ENCODE measurements around the gene NAV1. TPM values are rescaled to one million over a fixed set of nuclear protein-coding genes. Genes with fewer than 3 reads are reported as not detected.

NAV1 gene
- total and polyA plus RNA-seq, 2 experiments from 2014 or later, result 22.7 to 37.4 TPM

DNA sequence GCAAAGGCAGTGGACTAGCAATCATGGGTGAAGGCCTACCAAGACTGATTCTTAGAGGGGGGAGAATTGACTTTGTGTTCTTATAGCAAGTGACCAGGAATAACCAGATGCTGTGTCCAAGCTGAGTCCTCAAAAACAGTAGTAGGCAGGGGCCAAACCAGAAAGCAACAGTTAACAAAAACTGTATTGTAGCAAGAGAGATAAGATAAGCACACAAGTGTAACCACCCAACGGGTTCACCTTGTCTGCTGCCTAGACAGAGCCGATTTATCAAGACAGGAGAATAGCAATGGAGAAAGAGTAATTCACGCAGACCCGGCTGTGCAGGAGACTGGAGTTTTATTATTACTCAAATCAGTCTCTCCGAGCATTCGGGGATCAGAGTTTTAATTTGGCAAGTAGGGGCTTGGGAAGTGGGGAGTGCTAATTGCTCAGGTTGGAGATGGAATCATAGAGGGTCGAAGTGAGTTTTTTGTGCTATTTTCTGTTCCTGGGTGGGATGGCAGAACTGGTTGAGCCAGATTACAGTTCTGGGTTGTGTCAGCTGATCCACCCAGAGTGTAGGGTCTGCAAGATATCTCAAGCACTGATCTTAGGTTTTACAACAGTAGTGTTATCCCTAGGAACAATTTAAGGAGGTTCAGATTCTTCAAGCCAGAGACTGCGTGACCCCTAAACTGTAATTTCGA lies 23.7 kb upstream of the NAV1 start:
- H3K4me1 ChIP-seq (ENCODE audit: insufficient read depth), result peaks cover 6% of the 10 kb centered on the region
- peaks cover 12% of the 10 kb centered on the region for H3K9me2 ChIP-seq (ENCODE audit: insufficient read depth)
- Mint-ChIP-seq H3K4me1 (peaks cover 22% of the 10 kb centered on the region), H3K9me3 (no peaks in the 10 kb centered on the region), H3K4me3 (no peak overlapping the region), H3K27me3 (ENCODE audit: insufficient read depth, low read depth, poor library complexity) (peaks cover 2% of the 10 kb centered on the region), H3K36me3 (ENCODE audit: low read depth) (no peaks in the 10 kb centered on the region), H3K27ac (no peak overlapping the region)
- ATAC-seq (no peak), DNase-seq (ENCODE audit: low spot score) (no peak)
- H3K27me3 ChIP-seq (ENCODE audit: insufficient read depth), result no peaks in the 10 kb centered on the region
- TF ChIP-seq JUNB (IDR thresholded peaks at IDR 0.05; ENCODE audit: unreplicated experiment) (no peak), POLR2AphosphoS5 (IDR thresholded peaks at IDR 0.05; ENCODE audit: low read depth) (no peak), ZNF331 (CRISPR knock-in tag; IDR thresholded peaks at IDR 0.05; ENCODE audit: low read depth) (no peak), CREB1 (CRISPR knock-in tag; IDR thresholded peaks at IDR 0.05; ENCODE audit: low read depth) (no peak), ZNF114 (CRISPR knock-in tag; IDR thresholded peaks at IDR 0.05) (no peak), EZH2phosphoT487 (IDR thresholded peaks at IDR 0.05; ENCODE audit: unreplicated experiment) (no peak), STAT1 (IDR thresholded peaks at IDR 0.05; ENCODE audit: unreplicated experiment) (no peak)
- TF ChIP-seq, protein P1, sequence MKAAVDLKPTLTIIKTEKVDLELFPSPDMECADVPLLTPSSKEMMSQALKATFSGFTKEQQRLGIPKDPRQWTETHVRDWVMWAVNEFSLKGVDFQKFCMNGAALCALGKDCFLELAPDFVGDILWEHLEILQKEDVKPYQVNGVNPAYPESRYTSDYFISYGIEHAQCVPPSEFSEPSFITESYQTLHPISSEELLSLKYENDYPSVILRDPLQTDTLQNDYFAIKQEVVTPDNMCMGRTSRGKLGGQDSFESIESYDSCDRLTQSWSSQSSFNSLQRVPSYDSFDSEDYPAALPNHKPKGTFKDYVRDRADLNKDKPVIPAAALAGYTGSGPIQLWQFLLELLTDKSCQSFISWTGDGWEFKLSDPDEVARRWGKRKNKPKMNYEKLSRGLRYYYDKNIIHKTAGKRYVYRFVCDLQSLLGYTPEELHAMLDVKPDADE (IDR thresholded peaks at IDR 0.05), result no peak
- H2AFZ ChIP-seq, result no peak overlapping the region
- no peak overlapping the region for H3K4me2 ChIP-seq
- no peak overlapping the region for H3K27ac ChIP-seq (ENCODE audit: low read depth)
- H3K4me3 ChIP-seq, result no peak overlapping the region
- H4K20me1 ChIP-seq (replicated peaks; ENCODE audit: insufficient read depth), result no peaks in the 10 kb centered on the region
- H3K36me3 ChIP-seq (ENCODE audit: insufficient read depth), result no peaks in the 10 kb centered on the region
- H3F3A ChIP-seq (replicated peaks; ENCODE audit: low read depth), result no peaks in the 10 kb centered on the region
- H3K79me2 ChIP-seq (replicated peaks; ENCODE audit: insufficient read depth), result no peaks in the 10 kb centered on the region

DNA sequence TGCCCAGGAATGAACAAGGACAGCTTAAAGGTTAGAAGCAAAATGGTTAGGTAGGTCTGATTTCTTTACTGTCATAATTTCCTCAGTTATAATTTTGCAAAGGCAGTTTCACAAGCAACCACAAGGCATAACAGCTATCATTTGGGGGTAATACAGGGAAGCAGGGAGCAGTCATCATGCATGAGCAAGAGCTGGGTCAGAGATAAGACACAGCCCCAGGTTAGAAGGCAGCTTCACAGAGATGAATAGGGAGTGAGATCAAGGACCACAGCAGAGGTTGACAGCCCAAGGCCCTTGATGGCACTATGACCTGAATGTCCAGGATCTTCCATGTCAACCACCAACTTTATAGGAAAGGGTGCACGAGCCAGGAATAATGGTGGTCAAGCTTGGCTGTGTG lies 23.0 kb upstream of the NAV1 start:
- Histone ChIP-seq H3F3A (replicated peaks; ENCODE audit: low read depth) (no peaks in the 10 kb centered on the region), H3K79me2 (replicated peaks; ENCODE audit: insufficient read depth) (no peaks in the 10 kb centered on the region), H3K36me3 (ENCODE audit: insufficient read depth) (no peaks in the 10 kb centered on the region), H4K20me1 (replicated peaks; ENCODE audit: insufficient read depth) (no peaks in the 10 kb centered on the region), H3K4me3 (no peak overlapping the region), H3K9me2 (ENCODE audit: insufficient read depth) (peaks cover 12% of the 10 kb centered on the region), H3K4me2 (no peak overlapping the region), H2AFZ (no peak overlapping the region), H3K27me3 (ENCODE audit: insufficient read depth) (no peaks in the 10 kb centered on the region), H3K27ac (ENCODE audit: low read depth) (no peak overlapping the region), H3K4me1 (ENCODE audit: insufficient read depth) (peaks cover 6% of the 10 kb centered on the region)
- no peak for ATAC-seq
- H3K27me3 Mint-ChIP-seq (ENCODE audit: insufficient read depth, low read depth, poor library complexity), result peaks cover 2% of the 10 kb centered on the region
- H3K9me3 Mint-ChIP-seq, result no peaks in the 10 kb centered on the region
- peaks cover 22% of the 10 kb centered on the region for H3K4me1 Mint-ChIP-seq
- no peaks in the 10 kb centered on the region for H3K36me3 Mint-ChIP-seq (ENCODE audit: low read depth)
- H3K27ac Mint-ChIP-seq, result no peak overlapping the region
- DNase-seq (ENCODE audit: low spot score), result no peak
- H3K4me3 Mint-ChIP-seq, result no peak overlapping the region
- TF ChIP-seq EZH2 (IDR thresholded peaks at IDR 0.05; ENCODE audit: low read depth, unreplicated experiment) (no peak), ZNF331 (CRISPR knock-in tag; IDR thresholded peaks at IDR 0.05; ENCODE audit: low read depth) (no peak), JUNB (IDR thresholded peaks at IDR 0.05; ENCODE audit: unreplicated experiment) (no peak), EZH2phosphoT487 (IDR thresholded peaks at IDR 0.05; ENCODE audit: unreplicated experiment) (no peak), CREB1 (CRISPR knock-in tag; IDR thresholded peaks at IDR 0.05; ENCODE audit: low read depth) (no peak), POLR2AphosphoS5 (IDR thresholded peaks at IDR 0.05; ENCODE audit: low read depth) (no peak), STAT1 (IDR thresholded peaks at IDR 0.05; ENCODE audit: unreplicated experiment) (no peak), ZNF114 (CRISPR knock-in tag; IDR thresholded peaks at IDR 0.05) (no peak)
- TF ChIP-seq, protein P2, sequence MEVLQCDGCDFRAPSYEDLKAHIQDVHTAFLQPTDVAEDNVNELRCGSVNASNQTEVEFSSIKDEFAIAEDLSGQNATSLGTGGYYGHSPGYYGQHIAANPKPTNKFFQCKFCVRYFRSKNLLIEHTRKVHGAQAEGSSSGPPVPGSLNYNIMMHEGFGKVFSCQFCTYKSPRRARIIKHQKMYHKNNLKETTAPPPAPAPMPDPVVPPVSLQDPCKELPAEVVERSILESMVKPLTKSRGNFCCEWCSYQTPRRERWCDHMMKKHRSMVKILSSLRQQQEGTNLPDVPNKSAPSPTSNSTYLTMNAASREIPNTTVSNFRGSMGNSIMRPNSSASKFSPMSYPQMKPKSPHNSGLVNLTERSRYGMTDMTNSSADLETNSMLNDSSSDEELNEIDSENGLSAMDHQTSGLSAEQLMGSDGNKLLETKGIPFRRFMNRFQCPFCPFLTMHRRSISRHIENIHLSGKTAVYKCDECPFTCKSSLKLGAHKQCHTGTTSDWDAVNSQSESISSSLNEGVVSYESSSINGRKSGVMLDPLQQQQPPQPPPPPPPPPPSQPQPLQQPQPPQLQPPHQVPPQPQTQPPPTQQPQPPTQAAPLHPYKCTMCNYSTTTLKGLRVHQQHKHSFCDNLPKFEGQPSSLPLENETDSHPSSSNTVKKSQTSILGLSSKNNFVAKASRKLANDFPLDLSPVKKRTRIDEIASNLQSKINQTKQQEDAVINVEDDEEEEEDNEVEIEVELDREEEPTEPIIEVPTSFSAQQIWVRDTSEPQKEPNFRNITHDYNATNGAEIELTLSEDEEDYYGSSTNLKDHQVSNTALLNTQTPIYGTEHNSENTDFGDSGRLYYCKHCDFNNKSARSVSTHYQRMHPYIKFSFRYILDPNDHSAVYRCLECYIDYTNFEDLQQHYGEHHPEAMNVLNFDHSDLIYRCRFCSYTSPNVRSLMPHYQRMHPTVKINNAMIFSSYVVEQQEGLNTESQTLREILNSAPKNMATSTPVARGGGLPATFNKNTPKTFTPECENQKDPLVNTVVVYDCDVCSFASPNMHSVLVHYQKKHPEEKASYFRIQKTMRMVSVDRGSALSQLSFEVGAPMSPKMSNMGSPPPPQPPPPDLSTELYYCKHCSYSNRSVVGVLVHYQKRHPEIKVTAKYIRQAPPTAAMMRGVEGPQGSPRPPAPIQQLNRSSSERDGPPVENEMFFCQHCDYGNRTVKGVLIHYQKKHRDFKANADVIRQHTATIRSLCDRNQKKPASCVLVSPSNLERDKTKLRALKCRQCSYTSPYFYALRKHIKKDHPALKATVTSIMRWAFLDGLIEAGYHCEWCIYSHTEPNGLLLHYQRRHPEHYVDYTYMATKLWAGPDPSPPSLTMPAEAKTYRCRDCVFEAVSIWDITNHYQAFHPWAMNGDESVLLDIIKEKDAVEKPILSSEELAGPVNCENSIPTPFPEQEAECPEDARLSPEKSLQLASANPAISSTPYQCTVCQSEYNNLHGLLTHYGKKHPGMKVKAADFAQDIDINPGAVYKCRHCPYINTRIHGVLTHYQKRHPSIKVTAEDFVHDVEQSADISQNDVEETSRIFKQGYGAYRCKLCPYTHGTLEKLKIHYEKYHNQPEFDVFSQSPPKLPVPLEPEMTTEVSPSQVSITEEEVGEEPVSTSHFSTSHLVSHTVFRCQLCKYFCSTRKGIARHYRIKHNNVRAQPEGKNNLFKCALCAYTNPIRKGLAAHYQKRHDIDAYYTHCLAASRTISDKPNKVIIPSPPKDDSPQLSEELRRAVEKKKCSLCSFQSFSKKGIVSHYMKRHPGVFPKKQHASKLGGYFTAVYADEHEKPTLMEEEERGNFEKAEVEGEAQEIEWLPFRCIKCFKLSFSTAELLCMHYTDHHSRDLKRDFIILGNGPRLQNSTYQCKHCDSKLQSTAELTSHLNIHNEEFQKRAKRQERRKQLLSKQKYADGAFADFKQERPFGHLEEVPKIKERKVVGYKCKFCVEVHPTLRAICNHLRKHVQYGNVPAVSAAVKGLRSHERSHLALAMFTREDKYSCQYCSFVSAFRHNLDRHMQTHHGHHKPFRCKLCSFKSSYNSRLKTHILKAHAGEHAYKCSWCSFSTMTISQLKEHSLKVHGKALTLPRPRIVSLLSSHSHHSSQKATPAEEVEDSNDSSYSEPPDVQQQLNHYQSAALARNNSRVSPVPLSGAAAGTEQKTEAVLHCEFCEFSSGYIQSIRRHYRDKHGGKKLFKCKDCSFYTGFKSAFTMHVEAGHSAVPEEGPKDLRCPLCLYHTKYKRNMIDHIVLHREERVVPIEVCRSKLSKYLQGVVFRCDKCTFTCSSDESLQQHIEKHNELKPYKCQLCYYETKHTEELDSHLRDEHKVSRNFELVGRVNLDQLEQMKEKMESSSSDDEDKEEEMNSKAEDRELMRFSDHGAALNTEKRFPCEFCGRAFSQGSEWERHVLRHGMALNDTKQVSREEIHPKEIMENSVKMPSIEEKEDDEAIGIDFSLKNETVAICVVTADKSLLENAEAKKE (CRISPR knock-in tag; IDR thresholded peaks at IDR 0.05), result no peak
- TF ChIP-seq, protein P1 (IDR thresholded peaks at IDR 0.05), result no peak
